ENCODE results near the gene REPIN1. TPM values are rescaled to one million over a fixed set of nuclear protein-coding genes. Genes with fewer than 3 reads are reported as not detected.

The REPIN1 gene
- total RNA-seq, 1 experiment from 2014 or later, result 189 TPM

- intact Hi-C loops (cut with micrococcal nuclease; ENCODE audit: unreplicated experiment), result no loop called here
- H3K9me3 Mint-ChIP-seq (ENCODE audit: low read depth, unreplicated experiment), result no peaks in the 10 kb centered on the region
- no peak for DNase-seq
- H3K36me3 Mint-ChIP-seq (ENCODE audit: insufficient read depth, unreplicated experiment), result peaks cover 26% of the 10 kb centered on the region
- H3K4me1 Mint-ChIP-seq (ENCODE audit: low read depth, unreplicated experiment), result peaks cover 30% of the 10 kb centered on the region
- H3K27me3 Mint-ChIP-seq (ENCODE audit: unreplicated experiment), result no peaks in the 10 kb centered on the region
- CTCF ChIA-PET, result interaction anchor here (0.5 to 1.4 kb wide), 3 partner anchors 12 to 35 kb away, joined by 4 read pairs; no protein-coding TSS in a partner anchor
- peak overlapping the region; percentile 29 for H3K27ac Mint-ChIP-seq (ENCODE audit: unreplicated experiment)
- TF ChIP-seq CTCF (IDR thresholded peaks at IDR 0.05; ENCODE audit: unreplicated experiment), result no peak
- BruUV-seq (replicated peaks), result no TSS peak
- H3K4me3 Mint-ChIP-seq (ENCODE audit: low read depth, unreplicated experiment), result peak overlapping the region; percentile 71
Measured at GRCh38 chr7:150406312-150406566, 37.6 kb downstream of the REPIN1 start.

DNA sequence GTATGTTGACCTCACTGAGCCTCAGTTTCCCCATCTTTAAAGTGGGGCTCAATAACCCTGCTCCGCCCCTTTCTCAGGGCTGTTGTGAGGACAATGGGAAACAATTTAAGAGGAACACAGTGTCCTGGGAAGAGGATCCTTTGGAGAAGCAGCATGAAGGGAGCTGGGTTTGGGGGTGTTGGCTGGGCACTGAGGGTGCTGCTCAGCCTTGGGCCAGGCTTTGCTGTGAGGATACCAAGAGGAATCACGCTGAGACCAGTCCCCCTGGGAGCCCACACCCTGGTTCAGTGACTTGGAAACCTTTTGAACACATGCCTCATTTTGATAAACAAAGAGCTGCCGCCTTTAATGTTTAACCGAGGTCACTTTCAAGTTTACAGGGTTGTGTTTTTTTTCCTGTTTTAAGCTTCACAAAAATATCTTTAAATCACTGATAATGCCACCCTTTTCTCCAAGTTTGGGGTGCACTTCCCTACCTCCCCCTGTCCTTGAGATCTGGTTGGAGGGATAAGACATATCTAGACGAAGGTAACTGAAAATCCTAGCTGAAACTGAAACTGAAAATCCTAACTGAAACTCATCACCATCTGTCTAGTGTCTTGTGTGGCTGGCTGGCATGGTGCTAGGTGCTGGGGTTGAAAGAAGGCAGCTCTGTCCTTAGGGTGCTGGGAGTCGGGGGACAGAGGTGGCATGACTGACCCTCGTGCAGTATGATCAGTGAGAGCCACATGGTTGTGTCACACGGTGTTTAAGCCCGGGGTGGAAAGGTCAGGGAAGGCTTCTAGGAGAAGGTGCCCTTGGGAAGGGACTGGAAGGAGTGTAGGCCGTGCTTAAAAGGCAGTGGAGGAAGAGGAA lies 38.2 kb downstream of the REPIN1 start:
- CTCF ChIA-PET, result interaction anchor here (1.2 to 1.4 kb wide), 2 partner anchors 29 to 36 kb away, joined by 4 read pairs; no protein-coding TSS in a partner anchor
- TF ChIP-seq CTCF (IDR thresholded peaks at IDR 0.05; ENCODE audit: unreplicated experiment), result no peak
- H3K27ac Mint-ChIP-seq (ENCODE audit: unreplicated experiment), result peak overlapping the region; percentile 29
- peaks cover 26% of the 10 kb centered on the region for H3K36me3 Mint-ChIP-seq (ENCODE audit: insufficient read depth, unreplicated experiment)
- DNase-seq, result peak; percentile 9
- intact Hi-C loops (cut with micrococcal nuclease; ENCODE audit: unreplicated experiment), result no loop called here
- no peaks in the 10 kb centered on the region for H3K9me3 Mint-ChIP-seq (ENCODE audit: low read depth, unreplicated experiment)
- no peaks in the 10 kb centered on the region for H3K27me3 Mint-ChIP-seq (ENCODE audit: unreplicated experiment)
- peaks cover 30% of the 10 kb centered on the region for H3K4me1 Mint-ChIP-seq (ENCODE audit: low read depth, unreplicated experiment)
- H3K4me3 Mint-ChIP-seq (ENCODE audit: low read depth, unreplicated experiment), result peak overlapping the region; percentile 71
- no TSS peak for BruUV-seq (replicated peaks)

DNA sequence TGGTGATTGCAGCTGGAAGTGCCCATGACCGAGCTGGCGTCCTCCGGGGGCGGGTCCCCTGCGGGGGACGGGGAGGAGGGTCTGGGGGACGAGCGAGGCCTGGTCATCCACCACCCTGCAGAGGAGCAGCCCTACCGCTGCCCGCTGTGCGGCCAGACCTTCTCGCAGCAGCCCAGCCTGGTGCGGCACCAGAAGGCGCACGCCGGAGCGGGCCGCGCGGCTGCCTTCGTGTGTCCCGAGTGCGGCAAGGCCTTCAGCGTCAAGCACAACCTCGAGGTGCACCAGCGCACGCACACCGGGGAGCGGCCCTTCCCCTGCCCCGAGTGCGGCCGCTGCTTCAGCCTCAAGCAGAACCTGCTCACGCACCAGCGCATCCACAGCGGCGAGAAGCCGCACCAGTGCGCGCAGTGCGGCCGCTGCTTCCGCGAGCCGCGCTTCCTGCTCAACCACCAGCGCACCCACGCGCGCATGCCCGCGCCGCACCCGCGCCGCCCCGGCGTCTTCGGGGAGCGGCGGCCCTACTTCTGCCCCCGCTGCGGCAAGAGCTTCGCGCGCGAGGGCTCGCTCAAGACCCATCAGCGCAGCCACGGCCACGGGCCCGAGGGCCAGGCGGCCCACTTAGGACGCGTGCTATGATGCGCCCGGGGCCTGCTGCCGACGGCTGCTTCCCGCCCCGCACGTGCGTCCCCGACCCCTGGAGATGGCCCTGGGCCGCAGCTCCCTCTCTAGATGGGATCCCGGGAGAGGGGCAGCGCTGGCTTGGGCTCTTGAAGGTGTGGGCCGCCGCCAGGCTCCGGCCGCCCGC lies 39.2 kb downstream of the REPIN1 start:
- CTCF ChIA-PET, result interaction anchor here (1.4 kb wide), 1 partner anchor 37 kb away, joined by 4 read pairs; no protein-coding TSS in a partner anchor
- DNase-seq, result no peak
- no peaks in the 10 kb centered on the region for H3K9me3 Mint-ChIP-seq (ENCODE audit: low read depth, unreplicated experiment)
- H3K27ac Mint-ChIP-seq (ENCODE audit: unreplicated experiment), result no peak overlapping the region
- no peaks in the 10 kb centered on the region for H3K27me3 Mint-ChIP-seq (ENCODE audit: unreplicated experiment)
- H3K4me1 Mint-ChIP-seq (ENCODE audit: low read depth, unreplicated experiment), result peaks cover 30% of the 10 kb centered on the region
- BruUV-seq (replicated peaks), result no TSS peak
- TF ChIP-seq CTCF (IDR thresholded peaks at IDR 0.05; ENCODE audit: unreplicated experiment), result no peak
- peaks cover 26% of the 10 kb centered on the region for H3K36me3 Mint-ChIP-seq (ENCODE audit: insufficient read depth, unreplicated experiment)
- no peak overlapping the region for H3K4me3 Mint-ChIP-seq (ENCODE audit: low read depth, unreplicated experiment)
- intact Hi-C loops (cut with micrococcal nuclease; ENCODE audit: unreplicated experiment), result no loop called here

- no TSS peak for BruUV-seq (replicated peaks)
- TF ChIP-seq CTCF (IDR thresholded peaks at IDR 0.05; ENCODE audit: unreplicated experiment), result no peak
- DNase-seq, result no peak
- no peaks in the 10 kb centered on the region for H3K9me3 Mint-ChIP-seq (ENCODE audit: low read depth, unreplicated experiment)
- H3K27me3 Mint-ChIP-seq (ENCODE audit: unreplicated experiment), result no peaks in the 10 kb centered on the region
- CTCF ChIA-PET, result interaction anchor here (0.8 kb wide), 1 partner anchor 45 kb away, joined by 7 read pairs; no protein-coding TSS in a partner anchor
- peak overlapping the region; percentile 24 for H3K27ac Mint-ChIP-seq (ENCODE audit: unreplicated experiment)
- no peak overlapping the region for H3K4me3 Mint-ChIP-seq (ENCODE audit: low read depth, unreplicated experiment)
- H3K4me1 Mint-ChIP-seq (ENCODE audit: low read depth, unreplicated experiment), result peaks cover 30% of the 10 kb centered on the region
- peaks cover 26% of the 10 kb centered on the region for H3K36me3 Mint-ChIP-seq (ENCODE audit: insufficient read depth, unreplicated experiment)
- intact Hi-C loops (cut with micrococcal nuclease; ENCODE audit: unreplicated experiment), result no loop called here
Measured at GRCh38 chr7:150408393-150409299, 40.0 kb downstream of the REPIN1 start.
